Ovary (tissue), 9 donors: ENCODE results near the gene PCDHA1. TPM values are rescaled to one million over a fixed set of nuclear protein-coding genes. Genes with fewer than 3 reads are reported as not detected.
"Not testable (repeated sequence)": the region's sequence is repeated elsewhere in the genome, so short reads cannot be mapped to it uniquely, and the experiment has no call there.

Source experiments
- DNase-seq, 5 donors: peaks; one replicate each; pipeline ENCODE4 v3.0.0-alpha.2; 2019 to 2020
- H3K27ac ChIP-seq, 2 donors: fragments of 200-600 bp; one replicate each; pipeline versions ENCODE4 v1.5.1 to v1.8.0; 2019 to 2022
- H3K27me3 ChIP-seq: fragments of 200-600 bp; one replicate; pipeline ENCODE4 v1.8.0; 2022
- H3K36me3 ChIP-seq: fragments of 200-600 bp; sonication (generic); one replicate; pipeline ENCODE4 v1.5.1; 2019
- H3K4me1 ChIP-seq: one replicate; pipeline ENCODE4 v1.8.1; 2013; ENCODE audit warnings: mild to moderate bottlenecking, moderate library complexity; ENCODE audit not compliant: insufficient read depth
- H3K4me3 ChIP-seq: fragments of 200-600 bp; sonication (generic); one replicate; pipeline ENCODE4 v1.5.1; 2017
- H3K9me3 ChIP-seq, 2 donors: fragments of 200-600 bp in 1 of 2; sonication (generic) in 1 of 2; one replicate each; pipeline versions ENCODE4 v1.5.1 to v1.8.1; 2013 to 2019; ENCODE audit warnings: mild to moderate bottlenecking in 1 of 2, moderate library complexity in 1 of 2
- EP300 ChIP-seq: sonication (generic); formaldehyde crosslinking; IDR thresholded peaks from one replicate; pipeline ENCODE4 v1.6.1; 2017; ENCODE audit warnings: antibody characterized with exemption
- POLR2A ChIP-seq: fragments of 450-650 bp; IDR thresholded peaks from one replicate; pipeline ENCODE4 v1.6.1; 2017; ENCODE audit warnings: antibody characterized with exemption, mild to moderate bottlenecking, moderate library complexity
- WGBS, 3 donors: extraction: QIAGEN DNeasy Blood & Tissue Kit in 1 of 3; methylation state at CpG; one replicate each; pipeline versions ENCODE4 v1.1.5 to v1.1.7; 2013 to 2017; 5-methylcytosine and 5-hydroxymethylcytosine counted together
- intact Hi-C, 4 donors: fragments of 100-400 bp; cut with DNase I; formaldehyde crosslinking; loops; one replicate each; pipeline versions ENCODE4 v1.11.0 to v1.15.1; 2022 to 2023
- polyA plus RNA-seq, 2 donors: library from polyadenylated mRNA; stranded (reverse); fragments of 200-250 nt in 1 of 2; fragments of 350-450 nt in 1 of 2; fragmentation: Illumina TruSeq in 1 of 2; extraction: RNeasy Lipid Tissue Mini Kit (QIAGEN cat#74804) in 1 of 2; gene quantifications; one replicate each; pipeline ENCODE4 v1.2.3, GENCODE V29; 2013 to 2014
- total RNA-seq, 7 donors: library from RNA; depleted of rRNA in 2 of 7; stranded (reverse); fragments of >200 nt in 2 of 7; fragmentation: NEBNext Ultra II Directional in 3 of 7; extraction: Animal tissue kit (Norgen Biotek cat#: 25700) in 3 of 7; gene quantifications; one replicate each; pipeline versions ENCODE4 v1.1.0 to v1.2.4, GENCODE V29; 2016 to 2023
- TF ChIP-seq, protein P1 (sequence below), 3 donors: fragments of 450-650 bp in 2 of 3; fragments of 200-600 bp in 1 of 3; IDR thresholded peaks; one replicate each; pipeline versions ENCODE4 v1.5.1 to v1.8.0; 2016 to 2022; ENCODE audit warnings: antibody characterized with exemption in 3 of 3, mild to moderate bottlenecking in 1 of 3
- donor health status: DM: no; HTN: no; CAD: no; lungs with moderate emphysema.
- donor health status: DM: no; HTN: no; CAD: no.
- donor health status: Bipolar disorder and iron deficiency.
- donor health status: DM: yes; HTN: yes; CAD: no.
- donor health status: DM: no; HTN: no; CAD: no.
- donor health status: DM: yes; HTN: yes; CAD: no.

PCDHA1 gene
- total and polyA plus RNA-seq, 9 donors, result 0.05 TPM; not detected in 8

DNA sequence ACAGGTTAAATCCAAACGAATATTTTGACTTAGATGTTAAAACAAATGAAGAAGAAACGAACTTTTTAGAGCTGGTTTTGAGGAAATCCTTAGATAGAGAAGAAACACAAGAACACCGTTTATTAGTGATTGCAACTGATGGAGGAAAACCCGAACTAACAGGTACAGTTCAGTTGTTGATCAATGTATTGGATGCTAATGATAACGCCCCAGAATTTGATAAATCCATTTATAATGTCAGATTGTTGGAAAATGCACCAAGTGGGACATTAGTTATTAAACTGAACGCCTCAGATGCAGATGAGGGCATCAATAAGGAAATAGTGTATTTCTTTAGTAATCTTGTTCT is 36.3 kb downstream of the PCDHA1 start:
- Histone ChIP-seq H3K4me3 (no peak overlapping the region), H3K9me3 (peaks cover 0 to 8% of the 10 kb centered on the region in 2 donors), H3K27ac (no peak overlapping the region), H3K36me3 (no peaks in the 10 kb centered on the region), H3K4me1 (no peaks in the 10 kb centered on the region), H3K27me3 (no peaks in the 10 kb centered on the region)
- TF ChIP-seq, protein P1, sequence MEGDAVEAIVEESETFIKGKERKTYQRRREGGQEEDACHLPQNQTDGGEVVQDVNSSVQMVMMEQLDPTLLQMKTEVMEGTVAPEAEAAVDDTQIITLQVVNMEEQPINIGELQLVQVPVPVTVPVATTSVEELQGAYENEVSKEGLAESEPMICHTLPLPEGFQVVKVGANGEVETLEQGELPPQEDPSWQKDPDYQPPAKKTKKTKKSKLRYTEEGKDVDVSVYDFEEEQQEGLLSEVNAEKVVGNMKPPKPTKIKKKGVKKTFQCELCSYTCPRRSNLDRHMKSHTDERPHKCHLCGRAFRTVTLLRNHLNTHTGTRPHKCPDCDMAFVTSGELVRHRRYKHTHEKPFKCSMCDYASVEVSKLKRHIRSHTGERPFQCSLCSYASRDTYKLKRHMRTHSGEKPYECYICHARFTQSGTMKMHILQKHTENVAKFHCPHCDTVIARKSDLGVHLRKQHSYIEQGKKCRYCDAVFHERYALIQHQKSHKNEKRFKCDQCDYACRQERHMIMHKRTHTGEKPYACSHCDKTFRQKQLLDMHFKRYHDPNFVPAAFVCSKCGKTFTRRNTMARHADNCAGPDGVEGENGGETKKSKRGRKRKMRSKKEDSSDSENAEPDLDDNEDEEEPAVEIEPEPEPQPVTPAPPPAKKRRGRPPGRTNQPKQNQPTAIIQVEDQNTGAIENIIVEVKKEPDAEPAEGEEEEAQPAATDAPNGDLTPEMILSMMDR (IDR thresholded peaks at IDR 0.05), result no peak
- TF ChIP-seq EP300 (no peak), POLR2A (no peak)
- intact Hi-C loops, result no loop called here
- 25 to 32% (median 27%) methylated on average over 6 of the region's 6 CpGs for WGBS, 3 donors
- no peak for DNase-seq

DNA sequence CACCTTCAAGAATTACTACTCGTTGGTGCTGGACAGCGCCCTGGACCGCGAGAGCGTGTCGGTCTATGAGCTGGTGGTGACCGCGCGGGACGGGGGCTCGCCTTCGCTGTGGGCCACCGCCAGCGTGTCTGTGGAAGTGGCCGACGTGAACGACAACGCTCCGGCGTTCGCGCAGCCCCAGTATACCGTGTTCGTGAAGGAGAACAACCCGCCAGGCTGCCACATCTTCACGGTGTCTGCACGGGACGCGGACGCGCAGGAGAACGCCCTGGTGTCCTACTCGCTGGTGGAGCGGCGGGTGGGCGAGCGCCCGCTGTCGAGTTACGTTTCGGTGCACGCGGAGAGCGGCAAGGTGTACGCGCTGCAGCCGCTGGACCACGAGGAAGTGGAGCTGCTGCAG is 37.0 kb downstream of the PCDHA1 start:
- H3K4me3 ChIP-seq, H3K27ac ChIP-seq, DNase-seq, intact Hi-C loops, H3K36me3 ChIP-seq, H3K9me3 ChIP-seq, H3K27me3 ChIP-seq, H3K4me1 ChIP-seq: not testable (repeated sequence)
- WGBS, 3 donors, result 40 to 54% (median 53%) methylated on average over 48 of the region's 48 CpGs

DNA sequence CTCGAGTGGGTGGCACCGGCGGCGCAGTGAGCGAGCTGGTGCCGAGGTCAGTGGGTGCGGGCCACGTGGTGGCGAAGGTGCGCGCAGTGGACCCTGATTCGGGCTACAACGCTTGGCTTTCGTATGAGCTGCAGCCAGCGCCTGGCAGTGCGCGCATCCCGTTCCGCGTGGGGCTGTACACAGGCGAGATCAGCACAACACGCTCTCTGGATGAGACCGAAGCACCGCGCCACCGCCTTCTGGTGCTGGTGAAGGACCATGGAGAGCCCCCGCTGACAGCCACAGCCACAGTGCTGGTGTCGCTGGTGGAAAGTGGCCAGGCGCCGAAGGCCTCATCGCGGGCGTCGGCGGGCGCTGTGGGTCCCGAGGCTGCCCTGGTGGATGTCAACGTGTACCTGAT is 37.5 kb downstream of the PCDHA1 start:
- DNase-seq, result no peak
- H3K27me3 ChIP-seq, result no peaks in the 10 kb centered on the region
- H3K9me3 ChIP-seq, result peaks cover 0 to 14% of the 10 kb centered on the region in 2 donors
- intact Hi-C loops, result no loop called here
- no peak overlapping the region for H3K4me3 ChIP-seq
- TF ChIP-seq EP300, result no peak
- TF ChIP-seq POLR2A, result no peak
- TF ChIP-seq, protein P1 (IDR thresholded peaks at IDR 0.05), result no peak
- no peaks in the 10 kb centered on the region for H3K36me3 ChIP-seq
- 46 to 63% (median 62%) methylated on average over 6 to 38 of the region's 38 CpGs for WGBS, 3 donors
- H3K27ac ChIP-seq, result no peak overlapping the region
- no peaks in the 10 kb centered on the region for H3K4me1 ChIP-seq

- intact Hi-C loops, result no loop called here
- Histone ChIP-seq H3K9me3 (peaks cover 0 to 19% of the 10 kb centered on the region in 2 donors), H3K27ac (no peak within 1 kb of the TSS), H3K36me3 (no peaks in the 10 kb centered on the region), H3K4me3 (no peak within 1 kb of the TSS), H3K4me1 (no peaks in the 10 kb centered on the region), H3K27me3 (no peaks in the 10 kb centered on the region)
- WGBS, 3 donors, result 9 to 18% (median 16%) methylated on average over 27 of the region's 27 CpGs
- TF ChIP-seq, protein P1 (IDR thresholded peaks at IDR 0.05), result no peak
- TF ChIP-seq EP300 (no peak), POLR2A (no peak)
- DNase-seq, result no peak
Observed at GRCh38 chr5:140827704-140828361, 41.9 kb downstream of the PCDHA1 start, which contains the start of gene PCDHA6. Gene PCDHA6 (plus strand): TSS chr5:140827960. CDS start chr5:140828092, 132 bp downstream.

DNA sequence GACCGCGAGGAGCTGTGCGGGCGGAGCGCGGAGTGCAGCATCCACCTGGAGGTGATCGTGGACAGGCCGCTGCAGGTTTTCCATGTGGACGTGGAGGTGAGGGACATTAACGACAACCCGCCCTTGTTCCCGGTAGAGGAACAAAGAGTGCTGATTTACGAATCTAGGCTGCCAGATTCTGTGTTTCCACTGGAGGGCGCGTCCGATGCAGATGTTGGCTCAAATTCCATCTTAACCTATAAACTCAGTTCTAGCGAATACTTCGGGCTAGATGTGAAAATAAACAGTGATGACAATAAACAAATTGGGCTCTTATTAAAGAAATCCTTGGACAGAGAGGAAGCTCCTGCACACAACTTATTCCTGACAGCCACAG is 42.4 kb downstream of the PCDHA1 start:
- intact Hi-C loops, result no loop called here
- Histone ChIP-seq H3K27ac (no peak overlapping the region), H3K4me1 (no peaks in the 10 kb centered on the region), H3K36me3 (no peaks in the 10 kb centered on the region), H3K27me3 (no peaks in the 10 kb centered on the region), H3K9me3 (peaks cover 0 to 17% of the 10 kb centered on the region in 2 donors), H3K4me3 (no peak overlapping the region)
- TF ChIP-seq, protein P1 (IDR thresholded peaks at IDR 0.05), result no peak
- TF ChIP-seq POLR2A, result no peak
- no peak for TF ChIP-seq EP300
- WGBS, 3 donors, result 11 to 26% (median 24%) methylated on average over 18 of the region's 18 CpGs
- DNase-seq, result no peak

GRCh38 chr5:140829511-140830501 is 43.9 kb downstream of the PCDHA1 start:
- WGBS, 3 donors, result 35 to 48% (median 42%) methylated on average over 85 to 106 of the region's 106 CpGs
- H3K27me3 ChIP-seq, H3K27ac ChIP-seq, intact Hi-C loops, H3K4me1 ChIP-seq, DNase-seq, H3K36me3 ChIP-seq, H3K4me3 ChIP-seq: not testable (repeated sequence)
- H3K9me3 ChIP-seq, result peaks cover 0 to 17% of the 10 kb centered on the region in 2 donors
